HEK293 (cell line): ENCODE results near the gene BIRC6.

Experiments used
- BCL11A ChIP-seq: fragments of 450-650 bp; formaldehyde crosslinking; IDR thresholded peaks from 2 replicates; pipeline ENCODE4 v1.5.1; 2016; ENCODE audit warnings: low read depth, missing biosample characterization, missing genetic modification characterization
- GLIS1 ChIP-seq: fragments of 450-650 bp; formaldehyde crosslinking; IDR thresholded peaks from 2 replicates; pipeline ENCODE4 v1.5.1; 2016; ENCODE audit warnings: missing biosample characterization, missing genetic modification characterization
- GLIS2 ChIP-seq: fragments of 450-650 bp; formaldehyde crosslinking; IDR thresholded peaks from 2 replicates; pipeline ENCODE4 v1.5.1; 2016; ENCODE audit warnings: missing biosample characterization, missing genetic modification characterization
- IKZF3 ChIP-seq: fragments of 450-650 bp; IDR thresholded peaks from 2 replicates; pipeline ENCODE4 v1.5.0; 2018; ENCODE audit warnings: missing biosample characterization, mild to moderate bottlenecking, missing genetic modification characterization, moderate library complexity
- KLF10 ChIP-seq: fragments of 450-650 bp; IDR thresholded peaks from 2 replicates; pipeline ENCODE4 v1.5.1; 2018; ENCODE audit warnings: missing biosample characterization, mild to moderate bottlenecking, missing genetic modification characterization
- KLF8 ChIP-seq: fragments of 450-650 bp; formaldehyde crosslinking; IDR thresholded peaks from 2 replicates; pipeline ENCODE4 v1.5.1; 2016; ENCODE audit warnings: missing biosample characterization, missing genetic modification characterization
- KLF9 ChIP-seq: fragments of 450-650 bp; formaldehyde crosslinking; IDR thresholded peaks from 2 replicates; pipeline ENCODE4 v1.5.1; 2016; ENCODE audit warnings: missing biosample characterization, missing genetic modification characterization, low read depth
- SP7 ChIP-seq: fragments of 450-650 bp; formaldehyde crosslinking; IDR thresholded peaks from 2 replicates; pipeline ENCODE4 v1.5.1; 2016; ENCODE audit warnings: missing biosample characterization, missing genetic modification characterization
- ZBTB11 ChIP-seq: fragments of 450-650 bp; formaldehyde crosslinking; conservative IDR thresholded peaks from 2 replicates; pipeline ENCODE4 v1.5.1; 2016; ENCODE audit warnings: low read depth, missing biosample characterization, missing genetic modification characterization
- ZBTB17 ChIP-seq: fragments of 450-650 bp; formaldehyde crosslinking; IDR thresholded peaks from 2 replicates; pipeline ENCODE4 v1.5.1; 2016; ENCODE audit warnings: missing biosample characterization, missing genetic modification characterization
- ZBTB20 ChIP-seq: fragments of 450-650 bp; formaldehyde crosslinking; IDR thresholded peaks from 2 replicates; pipeline ENCODE4 v1.5.1; 2016; ENCODE audit warnings: missing biosample characterization, missing genetic modification characterization
- ZBTB26 ChIP-seq: fragments of 450-650 bp; formaldehyde crosslinking; optimal IDR thresholded peaks from 2 replicates; pipeline ENCODE3; 2016; ENCODE audit warnings: missing biosample characterization, mild to moderate bottlenecking, missing genetic modification characterization
- ZEB2 ChIP-seq: fragments of 450-650 bp; formaldehyde crosslinking; IDR thresholded peaks from 2 replicates; pipeline ENCODE4 v1.5.1; 2016; ENCODE audit warnings: missing biosample characterization, missing genetic modification characterization
- ZFHX2 ChIP-seq: fragments of 450-650 bp; formaldehyde crosslinking; conservative IDR thresholded peaks from 2 replicates; pipeline ENCODE4 v1.5.1; 2016; ENCODE audit warnings: missing biosample characterization, missing genetic modification characterization
- ZFP37 ChIP-seq: fragments of 450-650 bp; formaldehyde crosslinking; IDR thresholded peaks from 2 replicates; pipeline ENCODE4 v1.5.1; 2016; ENCODE audit warnings: missing biosample characterization, missing genetic modification characterization
- ZNF350 ChIP-seq: fragments of 450-650 bp; formaldehyde crosslinking; IDR thresholded peaks from 2 replicates; pipeline ENCODE4 v1.5.0; 2017; ENCODE audit warnings: missing biosample characterization, mild to moderate bottlenecking, missing genetic modification characterization
- ZNF391 ChIP-seq: fragments of 450-650 bp; formaldehyde crosslinking; IDR thresholded peaks from 2 replicates; pipeline ENCODE4 v1.5.1; 2016; ENCODE audit warnings: low read depth, missing biosample characterization, missing genetic modification characterization, borderline replicate concordance
- ZNF394 ChIP-seq: fragments of 450-650 bp; formaldehyde crosslinking; IDR thresholded peaks from 2 replicates; pipeline ENCODE4 v1.5.1; 2016; ENCODE audit warnings: missing biosample characterization, missing genetic modification characterization, mild to moderate bottlenecking, moderate library complexity, borderline replicate concordance
- ZNF518A ChIP-seq: fragments of 450-650 bp; formaldehyde crosslinking; conservative IDR thresholded peaks from 2 replicates; pipeline ENCODE4 v1.5.1; 2016; ENCODE audit warnings: low read depth, missing biosample characterization, missing genetic modification characterization
- ZNF561 ChIP-seq: fragments of 450-650 bp; IDR thresholded peaks from 2 replicates; pipeline ENCODE4 v1.5.1; 2018; ENCODE audit warnings: missing biosample characterization, missing genetic modification characterization, borderline replicate concordance
- ZNF600 ChIP-seq: fragments of 450-650 bp; formaldehyde crosslinking; IDR thresholded peaks from 2 replicates; pipeline ENCODE4 v1.5.1; 2016; ENCODE audit warnings: missing biosample characterization, missing genetic modification characterization
- ZNF626 ChIP-seq: fragments of 450-650 bp; sonication (Bioruptor Pico); formaldehyde crosslinking; IDR thresholded peaks from 2 replicates; pipeline ENCODE4 v1.5.1; 2018; ENCODE audit warnings: missing biosample characterization, missing genetic modification characterization, inconsistent platforms
- ZNF629 ChIP-seq: fragments of 450-650 bp; formaldehyde crosslinking; IDR thresholded peaks from 2 replicates; pipeline ENCODE4 v1.5.1; 2017; ENCODE audit warnings: missing biosample characterization, missing genetic modification characterization
- ZNF660 ChIP-seq: fragments of 450-650 bp; IDR thresholded peaks from 2 replicates; pipeline ENCODE4 v1.5.1; 2018; ENCODE audit warnings: missing biosample characterization, mild to moderate bottlenecking, missing genetic modification characterization
- TF ChIP-seq, protein P1 (sequence below): fragments of 450-650 bp; IDR thresholded peaks from 2 replicates; pipeline ENCODE4 v1.5.1; 2018; ENCODE audit warnings: missing biosample characterization, mild to moderate bottlenecking, missing genetic modification characterization
- TF ChIP-seq, protein P2 (sequence below): fragments of 450-650 bp; formaldehyde crosslinking; IDR thresholded peaks from 2 replicates; pipeline ENCODE4 v1.5.1; 2016; ENCODE audit warnings: missing biosample characterization, missing genetic modification characterization

BIRC6 gene

GRCh38 chr2:32356681-32357317, at the start of gene BIRC6 (continued):
- TF ChIP-seq ZBTB11 (tag by site-specific recombination) (peak; percentile 97), ZFP37 (0 out of 2 replicates have a peak, but pooled peaks have one; percentile 74), ZBTB17 (peak; percentile 98), ZNF629 (tag by site-specific recombination) (peak; percentile 59), ZNF660 (tag by site-specific recombination) (peak; percentile 19; the same call in 1 of the 2 replicates), BCL11A (peak; percentile 19), ZFHX2 (tag by site-specific recombination) (peak; percentile 29; the same call in 1 of the 2 replicates), KLF10 (tag by site-specific recombination) (peak; percentile 47; the same call in 1 of the 2 replicates), ZNF600 (peak; percentile 71), GLIS1 (tag by site-specific recombination) (peak; percentile 85), IKZF3 (0 out of 2 replicates have a peak, but pooled peaks have one; percentile 19), ZNF626 (tag by site-specific recombination) (no peak), ZNF394 (tag by site-specific recombination) (peak; percentile 65; the same call in 1 of the 2 replicates), ZBTB20 (tag by site-specific recombination) (peak; percentile 82; the same call in 1 of the 2 replicates), ZEB2 (tag by site-specific recombination) (peak; percentile 67; the same call in 1 of the 2 replicates), ZNF391 (tag by site-specific recombination) (0 out of 2 replicates have a peak, but pooled peaks have one; percentile 39), ZNF518A (tag by site-specific recombination) (peak; percentile 52), KLF9 (peak; percentile 52; the same call in 1 of the 2 replicates), ZNF561 (tag by site-specific recombination) (peak; percentile 35; the same call in 1 of the 2 replicates), ZBTB26 (tag by site-specific recombination) (peak; percentile 88), ZNF350 (tag by site-specific recombination) (no peak), GLIS2 (tag by site-specific recombination) (peak; percentile 94), SP7 (tag by site-specific recombination) (peak; percentile 47), KLF8 (tag by site-specific recombination) (peak; percentile 70; the same call in 1 of the 2 replicates)
- TF ChIP-seq, protein P1, sequence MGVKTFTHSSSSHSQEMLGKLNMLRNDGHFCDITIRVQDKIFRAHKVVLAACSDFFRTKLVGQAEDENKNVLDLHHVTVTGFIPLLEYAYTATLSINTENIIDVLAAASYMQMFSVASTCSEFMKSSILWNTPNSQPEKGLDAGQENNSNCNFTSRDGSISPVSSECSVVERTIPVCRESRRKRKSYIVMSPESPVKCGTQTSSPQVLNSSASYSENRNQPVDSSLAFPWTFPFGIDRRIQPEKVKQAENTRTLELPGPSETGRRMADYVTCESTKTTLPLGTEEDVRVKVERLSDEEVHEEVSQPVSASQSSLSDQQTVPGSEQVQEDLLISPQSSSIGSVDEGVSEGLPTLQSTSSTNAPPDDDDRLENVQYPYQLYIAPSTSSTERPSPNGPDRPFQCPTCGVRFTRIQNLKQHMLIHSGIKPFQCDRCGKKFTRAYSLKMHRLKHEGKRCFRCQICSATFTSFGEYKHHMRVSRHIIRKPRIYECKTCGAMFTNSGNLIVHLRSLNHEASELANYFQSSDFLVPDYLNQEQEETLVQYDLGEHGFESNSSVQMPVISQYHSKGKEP (tag by site-specific recombination) = 0 out of 2 replicates have a peak, but pooled peaks have one; percentile 29
- TF ChIP-seq, protein P2, sequence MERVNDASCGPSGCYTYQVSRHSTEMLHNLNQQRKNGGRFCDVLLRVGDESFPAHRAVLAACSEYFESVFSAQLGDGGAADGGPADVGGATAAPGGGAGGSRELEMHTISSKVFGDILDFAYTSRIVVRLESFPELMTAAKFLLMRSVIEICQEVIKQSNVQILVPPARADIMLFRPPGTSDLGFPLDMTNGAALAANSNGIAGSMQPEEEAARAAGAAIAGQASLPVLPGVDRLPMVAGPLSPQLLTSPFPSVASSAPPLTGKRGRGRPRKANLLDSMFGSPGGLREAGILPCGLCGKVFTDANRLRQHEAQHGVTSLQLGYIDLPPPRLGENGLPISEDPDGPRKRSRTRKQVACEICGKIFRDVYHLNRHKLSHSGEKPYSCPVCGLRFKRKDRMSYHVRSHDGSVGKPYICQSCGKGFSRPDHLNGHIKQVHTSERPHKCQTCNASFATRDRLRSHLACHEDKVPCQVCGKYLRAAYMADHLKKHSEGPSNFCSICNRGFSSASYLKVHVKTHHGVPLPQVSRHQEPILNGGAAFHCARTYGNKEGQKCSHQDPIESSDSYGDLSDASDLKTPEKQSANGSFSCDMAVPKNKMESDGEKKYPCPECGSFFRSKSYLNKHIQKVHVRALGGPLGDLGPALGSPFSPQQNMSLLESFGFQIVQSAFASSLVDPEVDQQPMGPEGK (tag by site-specific recombination) = peak; percentile 84
